B cell (primary cell): ENCODE results near the gene MLXIP.

ENCODE experiments used
- EZH2 ChIP-seq: IDR thresholded peaks from 2 replicates; pipeline ENCODE4 v1.6.1; 2012; ENCODE audit warnings: borderline replicate concordance, low read depth, mild to moderate bottlenecking, moderate library complexity, low read length; ENCODE audit not compliant: insufficient read depth, poor library complexity, severe bottlenecking
- TF ChIP-seq, protein P1 (sequence below): fragments of 200-600 bp; IDR thresholded peaks from one replicate; pipeline ENCODE4 v1.8.0; 2022; ENCODE audit warnings: antibody characterized with exemption, mild to moderate bottlenecking

DNA sequence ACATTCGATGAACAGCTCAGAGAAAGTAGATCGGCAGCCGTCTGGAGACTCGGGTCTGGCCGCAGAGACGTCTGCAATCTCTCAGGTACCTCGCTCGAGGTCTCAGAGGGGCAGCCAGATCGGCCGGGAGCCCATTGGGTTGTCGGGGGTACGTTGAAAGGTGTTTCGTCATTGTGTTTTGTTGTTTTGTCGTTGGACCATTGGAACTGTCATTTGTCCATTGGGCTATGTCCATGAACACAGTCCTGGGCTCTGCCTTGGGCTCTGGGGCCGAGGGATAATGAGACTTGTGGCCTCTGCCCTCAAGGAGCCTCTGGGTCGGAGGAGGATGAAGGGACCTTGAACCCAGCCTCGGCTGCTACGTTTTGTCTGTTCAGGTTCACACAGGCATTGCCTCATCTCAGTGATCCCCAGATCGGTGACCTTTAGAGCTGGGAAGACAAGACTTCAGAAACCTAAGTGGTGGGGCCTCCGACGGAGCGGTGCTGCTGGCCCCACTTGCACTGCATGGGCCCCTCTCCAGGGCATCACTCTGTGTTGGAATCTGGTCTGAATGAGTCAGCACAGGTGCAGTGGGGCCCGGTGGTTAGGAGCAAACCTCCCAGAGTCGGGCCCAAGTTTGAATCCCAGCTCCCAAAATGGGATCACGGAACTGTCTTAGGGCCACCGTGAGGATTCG lies 23.6 kb upstream of the MLXIP start:
- TF ChIP-seq, protein P1, sequence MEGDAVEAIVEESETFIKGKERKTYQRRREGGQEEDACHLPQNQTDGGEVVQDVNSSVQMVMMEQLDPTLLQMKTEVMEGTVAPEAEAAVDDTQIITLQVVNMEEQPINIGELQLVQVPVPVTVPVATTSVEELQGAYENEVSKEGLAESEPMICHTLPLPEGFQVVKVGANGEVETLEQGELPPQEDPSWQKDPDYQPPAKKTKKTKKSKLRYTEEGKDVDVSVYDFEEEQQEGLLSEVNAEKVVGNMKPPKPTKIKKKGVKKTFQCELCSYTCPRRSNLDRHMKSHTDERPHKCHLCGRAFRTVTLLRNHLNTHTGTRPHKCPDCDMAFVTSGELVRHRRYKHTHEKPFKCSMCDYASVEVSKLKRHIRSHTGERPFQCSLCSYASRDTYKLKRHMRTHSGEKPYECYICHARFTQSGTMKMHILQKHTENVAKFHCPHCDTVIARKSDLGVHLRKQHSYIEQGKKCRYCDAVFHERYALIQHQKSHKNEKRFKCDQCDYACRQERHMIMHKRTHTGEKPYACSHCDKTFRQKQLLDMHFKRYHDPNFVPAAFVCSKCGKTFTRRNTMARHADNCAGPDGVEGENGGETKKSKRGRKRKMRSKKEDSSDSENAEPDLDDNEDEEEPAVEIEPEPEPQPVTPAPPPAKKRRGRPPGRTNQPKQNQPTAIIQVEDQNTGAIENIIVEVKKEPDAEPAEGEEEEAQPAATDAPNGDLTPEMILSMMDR: no peak
- no peak for TF ChIP-seq EZH2
